NCI-H748 (cell line): ENCODE results near the gene RALY.

Experiments
- DNase-seq: peaks from one replicate; lab custom pipeline; 2025; ENCODE audit not compliant: unreplicated experiment; lab: John Stamatoyannopoulos, UW

RALY gene

DNA sequence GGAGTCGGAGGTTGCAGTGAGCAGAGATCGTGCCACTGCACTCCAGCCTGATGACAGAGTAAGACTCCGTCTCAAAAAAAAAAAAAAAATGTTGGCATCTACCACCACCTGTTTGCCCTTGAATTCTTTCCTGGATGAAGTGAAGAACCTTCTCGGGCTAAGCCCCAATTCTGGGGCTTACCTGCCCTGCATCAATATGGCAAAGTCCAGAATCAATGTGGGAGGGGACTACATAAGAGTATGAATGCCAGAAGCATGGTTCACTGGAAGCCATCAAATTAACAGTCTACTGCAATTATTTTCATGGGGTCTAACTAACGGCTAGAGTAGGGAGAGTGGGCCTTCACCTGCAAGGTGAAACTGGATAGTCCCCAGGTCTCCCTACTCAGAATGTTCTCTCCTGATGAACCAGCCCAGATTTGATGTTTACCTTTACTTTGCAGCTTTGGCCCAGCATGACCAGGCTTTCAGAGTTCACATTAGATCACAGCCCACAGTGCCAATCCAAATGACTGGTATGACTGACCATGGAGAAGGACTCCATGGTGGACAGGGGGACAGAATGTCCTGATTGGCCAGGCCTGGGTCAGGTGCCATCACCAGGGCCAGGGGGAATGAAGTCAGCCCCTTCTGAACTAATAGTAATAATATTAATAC is 7.0 kb upstream of the RALY start:
- DNase-seq, result no peak

DNA sequence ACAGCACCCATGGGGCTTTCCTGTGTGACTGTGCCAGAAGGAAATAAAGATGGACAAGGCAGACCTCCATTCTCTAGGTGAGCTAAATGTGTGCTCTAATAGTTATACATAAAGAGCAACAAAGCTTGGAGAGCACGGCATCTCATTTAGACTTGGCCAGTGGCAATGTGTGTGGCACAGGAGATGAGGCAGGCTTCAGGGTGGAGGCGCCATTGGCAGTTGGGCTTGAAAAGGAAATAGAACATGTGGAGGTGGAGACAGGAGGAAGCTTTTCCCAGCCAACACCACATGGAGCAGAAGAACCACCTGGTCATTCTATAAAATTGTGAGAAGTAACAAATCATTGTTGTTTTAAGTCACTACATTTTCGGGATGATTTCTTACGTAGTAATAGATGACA is 3.6 kb upstream of the RALY start:
- no peak for DNase-seq

DNA sequence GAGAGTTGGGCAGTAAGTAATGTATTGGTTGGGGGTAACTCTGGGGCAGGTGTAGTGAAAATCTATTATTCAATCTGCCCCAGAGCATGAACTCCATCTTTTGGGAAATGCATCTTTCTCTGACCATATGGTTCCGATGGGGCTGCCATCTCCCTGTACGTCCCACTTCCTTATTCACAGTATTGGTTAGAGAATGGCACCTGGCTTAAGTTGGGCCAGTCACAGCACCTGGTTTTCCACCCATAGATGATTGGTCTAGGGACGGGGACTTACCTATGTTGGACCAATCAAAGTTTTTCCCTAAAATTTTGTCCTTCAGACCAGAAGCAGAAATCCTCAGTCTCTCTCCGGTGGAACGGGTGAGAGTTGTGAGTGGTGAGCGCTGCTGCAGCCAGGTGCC is 2.2 kb upstream of the RALY start:
- DNase-seq, result no peak

DNA sequence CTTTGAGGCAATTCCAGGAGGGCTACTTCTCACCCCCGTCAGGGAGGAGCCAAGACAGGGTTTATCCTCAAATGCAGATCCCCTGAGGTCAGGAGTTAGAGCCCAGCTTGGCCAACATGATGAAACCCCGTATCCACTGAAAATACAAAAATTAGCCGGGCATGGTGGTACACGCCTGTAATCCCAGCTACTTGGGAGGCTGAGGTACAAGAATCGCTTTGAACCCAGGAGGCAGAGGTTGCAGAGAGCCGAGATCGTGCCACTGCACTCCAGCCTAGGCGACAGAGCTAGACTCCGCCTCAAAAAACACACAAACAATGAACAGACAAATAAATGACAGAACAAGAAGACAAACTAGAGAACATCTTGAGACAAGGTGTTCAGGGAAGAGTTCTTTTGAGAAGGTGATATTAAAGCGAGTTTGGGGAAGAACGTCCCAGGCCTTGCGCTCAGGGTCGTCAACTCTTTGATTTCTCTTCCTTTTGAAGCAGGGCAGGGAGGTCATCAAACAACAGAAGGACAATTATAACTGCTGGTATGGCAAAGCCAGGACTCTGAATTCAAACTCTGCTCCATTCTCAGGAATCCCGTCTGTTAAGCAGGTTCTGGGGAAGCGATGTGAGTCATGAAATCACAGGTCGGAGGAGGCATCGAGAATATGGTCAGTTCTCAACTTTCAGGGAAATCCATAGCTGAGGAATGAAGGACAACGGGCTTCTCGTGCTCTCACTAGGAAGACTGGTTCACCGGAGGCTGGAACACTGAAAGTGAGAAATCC is 1.4 kb upstream of the RALY start:
- DNase-seq, result no peak

DNA sequence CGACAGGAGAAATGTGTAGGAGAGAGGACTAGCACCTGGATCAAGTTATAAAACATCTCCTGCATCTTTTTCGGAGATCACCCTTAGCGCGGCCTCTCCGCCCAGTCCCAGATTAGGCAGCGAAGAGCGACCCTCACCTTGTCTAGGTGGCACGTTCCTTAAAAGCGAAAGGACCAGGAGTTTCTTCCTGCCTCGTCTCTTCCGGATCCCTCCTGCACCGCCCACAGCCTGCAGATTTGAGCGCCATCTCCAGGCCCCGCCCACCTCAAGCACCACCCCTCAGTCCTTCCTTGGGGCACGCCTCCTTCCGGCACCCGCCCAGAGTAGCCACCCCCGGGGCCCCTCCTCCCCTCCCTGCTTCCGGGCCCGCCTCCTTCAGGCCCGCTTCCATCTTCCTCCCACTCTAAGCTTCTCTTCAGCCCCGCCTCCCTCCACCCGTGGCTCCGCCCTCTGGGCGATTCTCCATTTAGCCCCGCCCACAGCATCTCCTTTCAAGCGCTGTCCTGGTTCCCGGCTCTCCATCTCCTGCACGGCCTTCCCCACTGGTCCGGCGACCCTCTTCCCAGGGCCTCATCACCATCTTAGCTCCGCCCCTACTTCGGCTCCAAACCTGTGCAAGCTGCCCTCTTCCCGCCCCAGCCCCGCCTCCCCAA is 662 bp upstream of the RALY start:
- DNase-seq, result peak; percentile 100

DNA sequence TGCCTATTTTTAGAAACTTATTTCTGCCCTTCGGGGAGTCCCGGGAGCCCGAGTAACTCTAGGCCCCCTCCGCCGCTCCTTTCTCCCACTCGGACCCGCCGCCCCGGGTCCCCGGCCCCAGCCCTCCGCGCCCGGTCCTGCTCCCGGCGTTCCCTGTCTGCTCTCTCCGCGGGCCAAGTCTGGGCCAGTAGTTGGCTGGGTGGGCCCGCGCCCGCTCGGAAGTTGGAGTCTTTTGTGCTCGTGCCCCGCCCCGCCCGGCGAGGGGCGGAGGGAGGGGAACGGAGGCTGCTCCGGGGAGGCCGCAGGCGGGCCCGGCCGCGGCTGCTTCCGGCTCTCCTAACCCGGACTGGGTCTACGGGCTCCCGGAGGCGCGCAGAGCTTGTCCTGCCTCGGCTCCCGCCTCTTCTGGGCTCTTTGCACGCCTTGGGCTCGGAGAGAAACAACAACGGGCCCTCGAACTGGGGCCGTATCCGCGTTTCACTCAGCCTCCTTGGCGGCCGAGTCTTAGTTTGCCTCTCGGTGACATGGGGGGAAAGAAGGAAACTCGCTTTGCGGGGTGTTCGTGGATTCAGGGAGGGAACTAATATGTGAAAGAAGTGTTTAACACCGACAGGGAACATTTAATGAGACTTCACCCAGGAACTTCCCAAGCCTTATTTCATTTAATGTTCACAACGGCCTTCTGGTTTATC is 657 bp downstream of the RALY start:
- DNase-seq, result peak; percentile 86

DNA sequence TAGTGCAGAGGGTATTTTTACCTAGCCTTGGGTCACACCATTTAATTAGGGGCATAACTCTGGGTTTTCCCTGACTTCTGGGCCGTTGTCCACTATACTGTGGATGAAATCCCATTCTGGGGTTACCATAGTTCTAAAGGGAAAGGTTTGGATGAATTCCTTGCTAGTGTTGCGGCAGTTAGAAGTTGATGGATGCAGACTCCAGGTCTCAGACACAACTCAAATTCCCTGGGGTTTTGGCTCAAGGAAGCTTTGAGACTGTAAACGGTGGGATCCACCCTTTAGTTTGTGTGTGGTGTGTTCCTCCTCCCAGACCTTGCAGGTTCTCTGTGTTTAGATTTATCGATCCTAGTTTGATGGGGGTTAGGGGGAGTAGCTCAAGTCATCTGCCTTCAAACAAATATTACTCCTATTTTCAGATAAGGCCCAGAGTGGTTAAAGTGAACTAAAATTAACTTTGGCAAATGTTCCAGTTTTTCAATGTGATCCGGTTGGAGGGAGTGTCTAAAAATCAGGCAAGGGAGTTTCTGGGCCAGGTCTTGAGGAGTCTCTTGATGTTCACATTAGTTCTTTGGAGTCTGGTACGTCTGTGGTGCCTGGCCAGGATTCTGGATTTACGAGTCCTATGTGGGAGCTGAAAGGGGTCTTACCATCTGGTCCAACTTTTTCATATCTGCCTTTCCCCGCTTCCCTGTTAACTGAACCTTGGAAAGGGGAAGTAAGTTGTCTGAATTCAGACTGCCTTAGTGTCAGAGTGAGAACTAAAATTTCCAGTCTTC is 1.5 kb downstream of the RALY start:
- no peak for DNase-seq

DNA sequence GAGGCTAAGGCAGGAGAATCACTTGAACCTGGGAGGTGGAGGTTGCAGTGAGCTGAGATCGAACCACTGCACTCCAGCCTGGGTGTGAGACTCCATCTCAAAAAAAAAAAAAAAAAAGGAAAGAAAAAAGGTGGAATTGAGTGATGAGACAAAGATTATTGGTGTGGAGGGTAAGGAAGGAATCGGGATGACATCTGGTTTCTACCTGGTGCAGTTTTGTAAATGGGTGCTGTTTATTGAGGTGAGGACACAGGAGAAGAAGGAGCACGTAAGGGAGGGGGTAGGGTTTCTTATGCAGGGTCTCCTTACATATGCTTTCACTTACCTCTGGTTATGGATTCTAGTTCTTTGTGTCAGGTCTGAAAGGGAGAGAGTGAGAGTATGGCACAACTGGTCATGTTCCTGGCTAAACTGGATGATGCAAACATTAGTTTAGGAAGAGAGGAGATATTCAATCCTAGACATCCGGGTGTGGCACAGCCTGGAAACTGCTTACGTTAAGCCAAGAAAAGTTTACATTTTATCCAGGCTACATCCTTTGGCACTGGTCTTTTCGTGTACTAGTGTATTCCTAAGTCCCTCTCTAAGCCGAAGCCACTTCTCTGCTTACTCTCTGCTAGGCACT is 5.4 kb downstream of the RALY start:
- no peak for DNase-seq

DNA sequence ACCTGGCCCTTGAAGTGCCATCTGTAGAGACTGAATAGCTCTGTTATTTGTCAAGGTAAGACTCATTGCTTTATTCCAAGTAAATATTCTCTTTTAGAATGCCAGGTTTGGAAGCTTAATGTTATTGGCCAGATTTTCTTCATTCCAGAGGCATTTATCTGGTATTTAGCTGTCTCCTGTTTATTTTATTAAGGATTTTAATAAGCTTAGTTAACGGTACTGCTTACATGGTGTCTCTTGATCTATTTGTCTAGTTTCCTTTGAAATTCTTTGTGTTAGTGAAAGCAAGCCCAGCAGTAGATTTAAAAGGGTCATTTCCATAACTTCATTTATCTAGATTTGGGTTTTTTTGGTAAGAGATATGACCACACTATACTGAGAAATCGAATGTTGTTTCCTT is 7.7 kb downstream of the RALY start:
- no peak for DNase-seq

DNA sequence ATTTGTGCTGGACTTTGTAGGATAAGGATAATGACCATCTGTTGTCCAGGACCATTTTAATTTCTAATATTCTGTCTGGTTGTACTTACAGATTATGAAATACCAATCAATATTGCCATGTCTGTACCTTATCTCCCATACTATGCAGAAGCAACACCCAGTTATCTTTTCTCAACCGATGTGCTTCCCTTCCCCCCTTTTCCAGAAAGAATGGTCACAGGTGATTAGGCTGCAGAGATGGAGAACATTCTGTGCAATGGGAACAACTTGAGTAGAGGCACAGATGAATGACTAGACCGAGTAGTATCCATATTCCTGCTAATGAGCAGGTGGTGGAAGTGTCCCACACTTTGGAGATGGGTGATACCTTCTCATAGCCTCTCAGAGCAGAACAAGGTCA is 10.5 kb downstream of the RALY start:
- no peak for DNase-seq

DNA sequence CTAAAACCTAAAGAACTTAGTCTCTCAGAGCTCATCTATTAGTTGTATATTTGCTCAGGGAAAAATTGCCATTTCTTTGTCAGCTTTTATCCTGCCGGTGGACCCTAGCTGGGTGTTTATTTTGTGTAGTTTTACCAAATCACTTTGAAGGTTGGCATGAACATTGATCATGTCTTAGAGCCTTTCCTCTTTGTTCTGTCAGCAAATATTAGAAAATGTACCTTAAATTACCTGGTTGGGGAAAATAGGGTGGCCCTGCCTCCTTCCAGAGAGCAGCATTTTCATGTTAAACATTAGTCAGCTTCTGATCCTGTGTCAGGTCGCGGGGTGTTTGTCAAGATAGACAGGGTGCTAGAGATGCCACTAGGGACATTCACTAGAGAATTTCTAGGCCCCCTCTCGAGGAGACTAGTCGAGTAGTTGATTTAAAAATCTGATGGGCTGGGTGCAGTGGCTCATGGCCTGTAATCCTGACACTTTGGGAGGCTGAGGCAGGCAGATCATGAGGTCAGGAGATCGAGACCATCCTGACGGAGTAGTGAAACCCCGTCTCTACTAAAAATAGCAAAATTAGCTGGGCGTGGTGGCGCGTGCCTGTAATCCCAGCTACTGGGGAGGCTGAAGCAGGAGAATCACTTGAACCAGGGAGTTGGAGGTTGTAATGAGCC is 11.2 kb downstream of the RALY start:
- DNase-seq, result no peak

DNA sequence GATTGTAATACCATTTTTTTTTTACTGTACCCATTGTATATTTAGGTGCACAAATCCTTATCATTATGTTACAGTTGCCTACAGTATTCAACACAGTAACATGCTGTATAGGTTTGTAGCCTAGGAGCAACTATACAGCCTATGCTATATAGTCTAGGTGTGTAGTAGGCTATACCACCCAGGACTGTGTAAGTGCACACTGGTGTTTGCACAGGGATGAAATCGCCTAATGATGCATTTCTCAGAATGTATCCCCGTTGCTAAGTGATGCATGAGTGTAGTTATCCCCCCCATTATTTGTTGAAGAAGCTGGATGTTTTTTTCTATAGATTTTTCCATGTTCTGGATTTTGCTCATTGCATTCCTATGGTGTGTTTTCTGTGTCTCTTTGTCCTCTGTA is 12.9 kb downstream of the RALY start:
- DNase-seq, result no peak

DNA sequence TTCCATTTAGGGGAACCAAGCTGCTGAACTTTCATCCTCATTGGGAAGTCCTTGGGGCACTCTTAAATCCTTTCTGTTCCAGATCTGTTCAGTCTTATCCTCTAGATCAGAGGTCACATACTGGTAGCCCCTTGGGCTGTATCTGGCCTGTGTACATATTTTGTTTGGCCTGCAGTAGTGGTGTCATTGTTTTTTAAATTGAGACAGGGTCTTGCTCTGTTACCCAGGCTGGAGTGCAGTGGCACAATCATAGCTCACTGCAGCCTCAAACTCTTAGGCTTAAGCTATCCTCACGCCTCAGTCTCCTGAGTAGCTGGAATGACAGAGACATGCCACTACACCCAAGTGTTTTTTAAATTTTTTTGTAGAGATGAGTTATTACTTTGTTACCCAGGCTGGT is 14.8 kb downstream of the RALY start:
- no peak for DNase-seq

DNA sequence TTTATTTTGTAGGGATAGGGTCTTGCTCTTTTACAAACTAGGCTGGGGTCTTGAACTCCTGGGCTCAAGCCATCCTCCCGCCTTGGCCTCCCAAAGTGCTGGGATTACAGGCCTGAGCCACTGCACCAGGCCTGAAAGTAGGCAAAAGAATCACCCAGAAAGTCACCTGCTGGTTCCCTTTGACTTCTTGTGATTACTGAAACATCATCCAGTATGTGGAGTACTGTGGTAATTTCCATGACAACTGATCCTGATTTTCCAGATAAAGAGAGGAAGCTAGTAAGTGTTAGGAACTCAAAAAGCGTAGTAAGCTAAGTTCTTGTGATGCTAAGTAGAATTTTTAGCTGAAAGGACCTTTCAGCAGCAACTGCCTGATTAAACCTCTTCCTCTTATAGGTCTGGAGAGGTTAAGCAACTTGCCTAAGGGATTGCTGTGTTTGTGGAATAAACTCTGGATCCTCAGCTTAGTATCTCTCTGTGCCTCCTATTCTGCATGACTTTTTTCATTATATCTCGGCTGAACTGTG is 16.8 kb downstream of the RALY start:
- DNase-seq, result no peak

DNA sequence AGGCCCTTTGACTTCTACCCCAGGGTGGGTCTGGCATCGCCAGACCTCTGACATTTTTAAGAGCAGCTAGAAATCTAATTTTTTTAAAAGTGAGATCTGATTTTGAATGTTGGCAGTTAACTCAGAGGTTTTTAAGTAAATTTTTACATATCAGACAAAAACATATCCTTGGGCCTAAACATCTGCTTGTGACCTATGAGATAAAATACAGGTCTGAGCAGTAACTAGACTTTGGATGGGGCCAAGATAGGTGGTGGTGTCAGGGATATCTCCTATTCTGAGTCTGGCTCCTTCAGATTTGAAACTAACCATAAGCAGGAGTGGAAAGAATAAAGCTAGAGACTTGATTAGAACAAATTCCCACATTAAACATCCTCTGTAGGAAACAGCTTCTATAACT is 17.6 kb downstream of the RALY start:
- no peak for DNase-seq

DNA sequence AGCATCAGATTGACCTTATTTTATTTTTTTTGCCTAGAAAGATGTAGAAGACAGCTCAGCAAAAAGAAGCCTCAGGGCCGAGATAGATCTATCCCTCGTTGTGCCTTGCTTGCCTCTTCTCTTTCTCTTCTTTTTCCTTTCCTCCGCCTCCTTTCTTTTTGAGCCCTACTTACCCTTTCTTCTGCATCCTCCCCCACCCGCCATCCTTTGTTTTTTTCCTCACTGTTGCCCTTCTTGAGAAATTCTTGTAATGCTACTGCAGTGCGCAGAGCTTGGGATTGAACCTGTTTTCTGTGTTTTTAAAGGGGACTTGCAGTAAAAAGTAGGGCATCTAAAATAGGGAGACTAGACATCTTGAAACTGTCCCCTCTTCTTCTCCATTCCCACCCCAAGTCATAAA is 18.6 kb downstream of the RALY start:
- DNase-seq, result no peak

DNA sequence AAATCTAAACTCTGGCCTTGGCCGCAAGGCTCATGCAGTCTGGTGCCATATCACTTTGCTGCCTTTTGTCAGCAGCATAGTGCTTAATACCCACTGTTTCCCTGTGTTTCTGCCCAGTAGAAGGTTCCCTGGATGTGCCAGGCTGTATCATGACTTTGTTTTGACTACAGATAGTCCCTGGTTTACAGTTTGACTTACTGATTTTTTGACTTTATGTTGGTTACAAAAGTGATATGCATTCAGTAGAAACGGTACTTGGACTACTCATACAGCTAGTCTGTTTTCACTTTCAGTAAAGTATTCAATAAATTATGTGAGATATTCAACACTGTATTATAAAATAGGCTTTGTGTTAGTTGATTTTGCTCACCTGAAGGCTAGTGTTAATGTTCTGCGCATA is 19.0 kb downstream of the RALY start:
- no peak for DNase-seq

DNA sequence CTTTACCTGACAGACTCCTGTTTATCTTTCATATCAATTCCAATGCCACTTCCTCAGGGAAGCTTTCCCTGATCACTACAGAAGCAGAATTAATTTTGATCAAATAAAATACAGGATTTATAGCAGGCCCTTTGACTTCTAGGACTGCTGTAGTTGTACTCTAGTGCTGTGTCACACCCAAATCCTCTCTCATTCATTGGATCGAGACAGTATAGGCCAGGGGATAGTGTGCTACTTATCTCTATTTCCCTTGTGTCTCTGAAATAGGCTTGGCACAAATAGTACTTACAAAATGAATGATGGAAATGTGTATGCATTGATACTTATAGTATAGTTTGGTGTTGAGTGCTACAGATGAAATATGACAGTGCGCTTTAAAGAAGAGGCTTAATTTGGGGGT is 19.8 kb downstream of the RALY start:
- no peak for DNase-seq

DNA sequence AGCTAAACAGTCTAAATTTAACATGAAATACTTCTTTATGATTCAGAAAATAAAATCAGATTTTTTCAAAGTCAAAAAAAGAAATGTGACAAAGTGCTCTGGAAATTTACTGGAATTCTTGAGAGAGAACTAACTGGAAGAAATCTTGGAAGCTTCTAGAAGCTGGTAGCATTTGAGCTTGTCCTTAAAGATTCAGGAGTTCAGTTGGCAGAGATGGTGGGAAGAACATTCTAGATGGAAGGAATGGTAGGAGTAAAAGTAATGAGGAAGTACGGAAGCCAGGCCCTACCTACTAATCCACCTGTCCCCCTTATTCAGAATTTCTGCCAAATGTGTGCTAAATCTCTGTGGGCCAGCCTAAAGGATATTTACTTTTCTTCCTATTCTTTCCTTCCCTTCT is 21.2 kb downstream of the RALY start:
- DNase-seq, result no peak
